Inflammatory macrophage treated with lipopolysaccharide for 4 hours (primary cell): Measurements from ENCODE around the gene GPR171.
"Not testable (repeated sequence)": the region's sequence is repeated elsewhere in the genome, so short reads cannot be mapped to it uniquely, and the experiment has no call there.

Experiments used
- DNase-seq: peaks from one replicate; pipeline ENCODE4 v3.0.0-alpha.2; 2020

Gene GPR171

GRCh38 chr3:151203051-151203420, at the start of gene GPR171:
TSS of gene GPR171 (minus strand) at chr3:151203216. CDS start at chr3:151199386, 3,830 bp downstream.
- no peak for DNase-seq

GRCh38 chr3:151248772-151249337, 45.8 kb upstream of the GPR171 start:
- no peak for DNase-seq

GRCh38 chr3:151242006-151242405, 39.0 kb upstream of the GPR171 start:
- not testable (repeated sequence) for DNase-seq

- DNase-seq: no peak
Measured at GRCh38 chr3:151236736-151237135, 33.7 kb upstream of the GPR171 start.

GRCh38 chr3:151236316-151236715, 33.3 kb upstream of the GPR171 start:
- DNase-seq: no peak

- DNase-seq: no peak
Measured at GRCh38 chr3:151234825-151235224, 31.8 kb upstream of the GPR171 start.

- DNase-seq: no peak
Measured at GRCh38 chr3:151232991-151233390, 30.0 kb upstream of the GPR171 start.

GRCh38 chr3:151232403-151232802, 29.4 kb upstream of the GPR171 start:
- not testable (repeated sequence) for DNase-seq

GRCh38 chr3:151230646-151231045, 27.6 kb upstream of the GPR171 start:
- peak; percentile 91 for DNase-seq

GRCh38 chr3:151228666-151229040, 25.6 kb upstream of the GPR171 start:
- DNase-seq: no peak

GRCh38 chr3:151227807-151228665, 25.0 kb upstream of the GPR171 start:
- DNase-seq: peak; percentile 80

- peak; percentile 59 for DNase-seq
Measured at GRCh38 chr3:151227266-151227806, 24.3 kb upstream of the GPR171 start.

- DNase-seq: no peak
Measured at GRCh38 chr3:151226825-151227224, 23.8 kb upstream of the GPR171 start.

- peak; percentile 75 for DNase-seq
Measured at GRCh38 chr3:151226088-151226563, 23.1 kb upstream of the GPR171 start.

- DNase-seq: no peak
Measured at GRCh38 chr3:151225040-151225975, 22.3 kb upstream of the GPR171 start.

GRCh38 chr3:151224268-151224866, 21.4 kb upstream of the GPR171 start:
- no peak for DNase-seq

GRCh38 chr3:151219056-151219455, 16.0 kb upstream of the GPR171 start:
- no peak for DNase-seq

GRCh38 chr3:151218136-151218535, 15.1 kb upstream of the GPR171 start:
- DNase-seq: no peak

GRCh38 chr3:151216641-151217607, 13.9 kb upstream of the GPR171 start:
- no peak for DNase-seq

GRCh38 chr3:151214459-151214858, 11.4 kb upstream of the GPR171 start:
- DNase-seq: no peak

GRCh38 chr3:151213881-151214280, 10.9 kb upstream of the GPR171 start:
- DNase-seq: no peak
